ENCODE measurements around the gene GSN. TPM values are rescaled to one million over a fixed set of nuclear protein-coding genes. Genes with fewer than 3 reads are reported as not detected.

Gene GSN
- total and polyA plus RNA-seq, 10 of the 15 experiments (the other 5 are each of a cell fraction or from before 2014, with no cell fraction given), result 0.66 to 9.2 (median 6.2) TPM

DNA sequence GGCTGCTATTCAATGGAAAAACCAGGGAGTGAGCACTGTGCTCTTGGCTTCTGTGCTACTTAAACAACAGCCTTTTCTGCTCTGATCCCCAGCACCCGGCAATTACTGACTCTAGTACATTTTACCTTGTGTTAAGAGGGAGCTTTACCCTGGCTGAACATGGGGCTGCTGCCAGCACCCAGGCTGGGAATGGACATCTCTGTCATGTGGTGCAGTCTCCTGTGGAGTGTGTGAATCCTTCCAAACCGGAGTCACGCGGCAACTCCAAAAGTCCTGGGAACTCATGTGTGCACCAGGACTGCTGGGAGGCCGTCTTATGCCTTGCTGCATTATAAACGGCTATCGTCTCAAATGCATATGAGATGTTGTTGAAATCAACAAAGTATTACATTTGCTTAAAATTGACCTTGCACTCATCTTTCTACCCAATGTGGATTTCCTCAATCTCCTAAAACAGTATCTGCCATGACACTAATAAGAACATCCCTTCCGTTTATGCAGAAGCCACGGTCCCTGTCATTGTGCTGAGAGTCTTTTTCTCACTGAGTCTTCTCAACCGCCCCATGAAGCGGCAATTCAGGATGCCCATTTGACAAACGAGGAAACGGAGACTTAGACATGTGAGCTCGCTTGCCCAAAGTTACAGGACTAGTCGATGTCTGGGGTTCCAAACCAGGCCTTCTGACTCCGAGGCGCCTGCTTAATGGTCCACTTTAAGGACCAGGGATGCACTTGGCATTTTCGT, 884 bp upstream of the GSN start:
- intact Hi-C loops (cut with micrococcal nuclease; ENCODE audit: unreplicated experiment) (no loop called here), in situ Hi-C loops (cut with MboI) (no loop called here)
- ATAC-seq (no peak), FAIRE-seq (no peak), DNase-seq (ENCODE audit: low read depth, low spot score) (no peak)
- SMC1A ChIA-PET (ENCODE audit: uncharacterized antibody, unreplicated experiment), result interaction anchor here (1.0 to 1.1 kb wide), 2 partner anchors 12 to 50 kb away, joined by 3 read pairs; no protein-coding TSS in a partner anchor
- H4K20me1 ChIP-seq (ENCODE audit: control insufficient read depth, insufficient read depth), result no peaks in the 10 kb centered on the region
- peaks cover 16% of the 10 kb centered on the region for H3K4me1 ChIP-seq (ENCODE audit: control insufficient read depth, insufficient read depth, low read length)
- CTCF ChIA-PET, result interaction anchor here (4.5 kb wide), 1 partner anchor 11 kb away, joined by 33 read pairs; no protein-coding TSS in a partner anchor
- H2AFZ ChIP-seq (ENCODE audit: control insufficient read depth, low read depth, low read length), result 0 out of 2 replicates have a peak overlapping the region, but pooled peaks have one; percentile 87
- POLR2A ChIA-PET, result interaction anchor here (1.0 kb wide), 1 partner anchor 12 kb away, joined by 3 read pairs; no protein-coding TSS in a partner anchor
- peak overlapping the region; percentile 90 for H3K4me2 ChIP-seq (ENCODE audit: control insufficient read depth, insufficient read depth)
- H3K36me3 ChIP-seq (ENCODE audit: control insufficient read depth in 2 of 2, insufficient read depth in 2 of 2, low read length in 1 of 2), result no peaks in the 10 kb centered on the region
- 91% methylated on average over 18 of the region's 18 CpGs for WGBS (ENCODE audit: insufficient coverage, insufficient replicate concordance, low lambda C conversion rate, missing lambda C conversion rate)
- no peak overlapping the region for H3K27ac ChIP-seq (ENCODE audit: control insufficient read depth, insufficient read depth)
- H3K9ac ChIP-seq (ENCODE audit: control insufficient read depth, insufficient read depth, low read length), result no peak overlapping the region
- H3K79me2 ChIP-seq (ENCODE audit: control insufficient read depth, insufficient read depth, low read length), result no peaks in the 10 kb centered on the region
- no peaks in the 10 kb centered on the region for H3K9me3 ChIP-seq (replicated peaks; ENCODE audit: control insufficient read depth, insufficient read depth, low read length)
- RAD21 ChIA-PET (ENCODE audit: unreplicated experiment), result no interaction called here
- H3K27me3 ChIP-seq (replicated peaks in 1 of 2; ENCODE audit: control insufficient read depth in 2 of 2, insufficient read depth in 2 of 2, low read length in 1 of 2), result no peaks in the 10 kb centered on the region
- H3K4me3 ChIP-seq, result peak overlapping the region; percentile 87; the same call in 1 of the 2 replicates
- no TSS peak for BruUV-seq (replicated peaks)
- TF ChIP-seq CUX1 (IDR thresholded peaks at IDR 0.05; ENCODE audit: insufficient replicate concordance, low read depth, low read length) (no peak), RB1 (IDR thresholded peaks at IDR 0.05; ENCODE audit: borderline replicate concordance) (no peak), RBBP5 (conservative IDR thresholded peaks at IDR 0.05) (no peak), FOXM1 (IDR thresholded peaks at IDR 0.05; ENCODE audit: low read depth, low read length) (no peak), BCL3 (IDR thresholded peaks at IDR 0.05; ENCODE audit: borderline replicate concordance, insufficient read depth, low read depth, low read length, poor library complexity, severe bottlenecking) (no peak), NKRF (conservative IDR thresholded peaks at IDR 0.05) (no peak), CBX5 (IDR thresholded peaks at IDR 0.05; ENCODE audit: low read depth) (no peak)
- TF ChIP-seq, protein P1, sequence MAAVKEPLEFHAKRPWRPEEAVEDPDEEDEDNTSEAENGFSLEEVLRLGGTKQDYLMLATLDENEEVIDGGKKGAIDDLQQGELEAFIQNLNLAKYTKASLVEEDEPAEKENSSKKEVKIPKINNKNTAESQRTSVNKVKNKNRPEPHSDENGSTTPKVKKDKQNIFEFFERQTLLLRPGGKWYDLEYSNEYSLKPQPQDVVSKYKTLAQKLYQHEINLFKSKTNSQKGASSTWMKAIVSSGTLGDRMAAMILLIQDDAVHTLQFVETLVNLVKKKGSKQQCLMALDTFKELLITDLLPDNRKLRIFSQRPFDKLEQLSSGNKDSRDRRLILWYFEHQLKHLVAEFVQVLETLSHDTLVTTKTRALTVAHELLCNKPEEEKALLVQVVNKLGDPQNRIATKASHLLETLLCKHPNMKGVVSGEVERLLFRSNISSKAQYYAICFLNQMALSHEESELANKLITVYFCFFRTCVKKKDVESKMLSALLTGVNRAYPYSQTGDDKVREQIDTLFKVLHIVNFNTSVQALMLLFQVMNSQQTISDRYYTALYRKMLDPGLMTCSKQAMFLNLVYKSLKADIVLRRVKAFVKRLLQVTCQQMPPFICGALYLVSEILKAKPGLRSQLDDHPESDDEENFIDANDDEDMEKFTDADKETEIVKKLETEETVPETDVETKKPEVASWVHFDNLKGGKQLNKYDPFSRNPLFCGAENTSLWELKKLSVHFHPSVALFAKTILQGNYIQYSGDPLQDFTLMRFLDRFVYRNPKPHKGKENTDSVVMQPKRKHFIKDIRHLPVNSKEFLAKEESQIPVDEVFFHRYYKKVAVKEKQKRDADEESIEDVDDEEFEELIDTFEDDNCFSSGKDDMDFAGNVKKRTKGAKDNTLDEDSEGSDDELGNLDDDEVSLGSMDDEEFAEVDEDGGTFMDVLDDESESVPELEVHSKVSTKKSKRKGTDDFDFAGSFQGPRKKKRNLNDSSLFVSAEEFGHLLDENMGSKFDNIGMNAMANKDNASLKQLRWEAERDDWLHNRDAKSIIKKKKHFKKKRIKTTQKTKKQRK (IDR thresholded peaks at IDR 0.05; ENCODE audit: low read depth, low read length), result no peak
